ENCODE data around the gene EXT2.

EXT2 gene

DNA sequence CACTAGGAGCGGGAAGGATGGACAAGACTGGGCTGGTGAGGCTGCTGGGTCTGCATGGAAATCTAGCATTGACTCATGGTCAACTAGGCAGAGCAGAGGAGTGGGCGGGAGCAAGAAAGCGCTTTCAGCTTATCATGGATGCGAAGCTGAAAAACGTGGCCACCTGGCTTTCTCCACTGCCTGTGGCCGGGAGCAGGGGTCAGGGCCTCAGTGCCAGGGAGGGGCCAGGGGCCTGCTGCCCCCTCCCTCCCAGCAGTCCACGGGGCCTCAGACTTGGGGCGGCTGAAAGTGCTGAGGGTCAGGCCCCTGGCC, 168.9 kb downstream of the EXT2 start:
- DNase-seq (ENCODE audit: extremely low read depth, insufficient read length) = no peak
- no peaks in the 10 kb centered on the region for H3K36me3 ChIP-seq (ENCODE audit: control insufficient read depth, insufficient read depth, low read length)

DNA sequence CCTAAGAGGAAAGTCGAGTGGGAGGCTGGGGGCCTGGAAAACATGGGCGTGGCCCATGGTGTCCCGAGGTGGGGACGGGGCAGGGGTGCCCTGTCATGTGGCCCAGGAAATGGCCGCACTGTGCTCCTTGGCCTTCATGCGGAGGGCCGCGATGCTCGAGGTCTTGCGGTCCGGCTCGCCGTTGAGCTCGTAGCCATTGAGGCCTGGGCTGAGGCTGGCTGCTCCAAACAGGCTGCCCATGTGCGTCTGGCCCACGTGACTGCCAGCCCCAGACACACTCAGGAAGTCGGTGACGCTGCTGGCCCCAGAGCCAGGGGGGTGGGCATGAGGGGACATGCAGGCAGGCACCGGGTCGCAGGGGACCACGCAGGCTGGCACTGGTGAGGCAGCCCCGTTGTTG, 169.3 kb downstream of the EXT2 start:
- DNase-seq (ENCODE audit: extremely low read depth, insufficient read length) = no peak
- TF ChIP-seq, protein P1, sequence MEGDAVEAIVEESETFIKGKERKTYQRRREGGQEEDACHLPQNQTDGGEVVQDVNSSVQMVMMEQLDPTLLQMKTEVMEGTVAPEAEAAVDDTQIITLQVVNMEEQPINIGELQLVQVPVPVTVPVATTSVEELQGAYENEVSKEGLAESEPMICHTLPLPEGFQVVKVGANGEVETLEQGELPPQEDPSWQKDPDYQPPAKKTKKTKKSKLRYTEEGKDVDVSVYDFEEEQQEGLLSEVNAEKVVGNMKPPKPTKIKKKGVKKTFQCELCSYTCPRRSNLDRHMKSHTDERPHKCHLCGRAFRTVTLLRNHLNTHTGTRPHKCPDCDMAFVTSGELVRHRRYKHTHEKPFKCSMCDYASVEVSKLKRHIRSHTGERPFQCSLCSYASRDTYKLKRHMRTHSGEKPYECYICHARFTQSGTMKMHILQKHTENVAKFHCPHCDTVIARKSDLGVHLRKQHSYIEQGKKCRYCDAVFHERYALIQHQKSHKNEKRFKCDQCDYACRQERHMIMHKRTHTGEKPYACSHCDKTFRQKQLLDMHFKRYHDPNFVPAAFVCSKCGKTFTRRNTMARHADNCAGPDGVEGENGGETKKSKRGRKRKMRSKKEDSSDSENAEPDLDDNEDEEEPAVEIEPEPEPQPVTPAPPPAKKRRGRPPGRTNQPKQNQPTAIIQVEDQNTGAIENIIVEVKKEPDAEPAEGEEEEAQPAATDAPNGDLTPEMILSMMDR (IDR thresholded peaks at IDR 0.05; ENCODE audit: insufficient read depth, low read length, poor library complexity, severe bottlenecking) = no peak
- Histone ChIP-seq H3K36me3 (ENCODE audit: control insufficient read depth, insufficient read depth, low read length) (no peaks in the 10 kb centered on the region), H3K4me3 (replicated peaks; ENCODE audit: low read depth, low read length) (no peak overlapping the region), H3K27me3 (replicated peaks; ENCODE audit: control insufficient read depth, insufficient read depth, low read length) (no peaks in the 10 kb centered on the region; the same call in 1 of the 2 replicates)

More for the DNA sequence above, 168.9 kb downstream of the EXT2 start:
- TF ChIP-seq, protein P1 (IDR thresholded peaks at IDR 0.05; ENCODE audit: insufficient read depth, low read length, poor library complexity, severe bottlenecking) = no peak
- Histone ChIP-seq H3K4me3 (replicated peaks; ENCODE audit: low read depth, low read length) (no peak overlapping the region), H3K27me3 (replicated peaks; ENCODE audit: control insufficient read depth, insufficient read depth, low read length) (no peaks in the 10 kb centered on the region; the same call in 1 of the 2 replicates)

DNA sequence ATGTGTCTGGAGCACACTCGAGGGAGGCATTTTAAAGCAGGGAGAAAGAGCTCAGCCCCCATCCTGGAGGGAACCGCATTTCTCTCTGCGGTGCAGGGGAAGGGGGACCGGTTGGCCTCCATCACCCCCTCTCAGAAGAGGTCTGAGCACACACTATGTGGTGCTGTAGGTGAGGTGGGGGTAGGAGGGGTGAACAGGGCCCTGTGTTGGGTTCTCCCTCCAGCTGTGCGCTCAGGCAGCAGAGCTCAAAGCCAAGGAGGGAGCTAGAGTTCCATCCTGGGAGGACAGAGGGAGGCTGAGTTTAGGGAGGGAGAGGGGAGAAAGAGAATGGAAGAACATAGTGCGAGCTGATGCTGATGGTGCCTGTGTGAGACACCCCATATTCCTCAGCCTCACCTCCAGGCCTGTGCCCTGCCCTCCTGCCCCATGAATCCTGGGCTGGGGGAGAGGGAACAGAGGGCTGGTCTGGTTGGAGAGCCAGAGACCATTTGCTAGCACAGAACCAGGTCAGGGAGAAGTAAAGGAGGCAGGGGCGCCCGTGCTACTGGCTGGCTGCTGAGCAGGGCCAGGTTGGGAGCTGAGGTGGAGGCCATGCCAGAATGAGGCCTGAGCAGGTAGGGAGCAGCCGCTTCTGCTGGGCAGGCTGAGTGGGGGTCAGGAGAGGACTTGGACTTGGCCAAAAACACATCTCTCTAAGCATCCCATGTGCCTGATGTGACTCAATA, 170.7 kb downstream of the EXT2 start:
- no peak overlapping the region for H3K4me3 ChIP-seq (replicated peaks; ENCODE audit: low read depth, low read length)
- no peak for DNase-seq (ENCODE audit: extremely low read depth, insufficient read length)
- no peaks in the 10 kb centered on the region; the same call in 1 of the 2 replicates for H3K27me3 ChIP-seq (replicated peaks; ENCODE audit: control insufficient read depth, insufficient read depth, low read length)
- TF ChIP-seq, protein P1 (IDR thresholded peaks at IDR 0.05; ENCODE audit: insufficient read depth, low read length, poor library complexity, severe bottlenecking) = no peak
- H3K36me3 ChIP-seq (ENCODE audit: control insufficient read depth, insufficient read depth, low read length) = no peaks in the 10 kb centered on the region

DNA sequence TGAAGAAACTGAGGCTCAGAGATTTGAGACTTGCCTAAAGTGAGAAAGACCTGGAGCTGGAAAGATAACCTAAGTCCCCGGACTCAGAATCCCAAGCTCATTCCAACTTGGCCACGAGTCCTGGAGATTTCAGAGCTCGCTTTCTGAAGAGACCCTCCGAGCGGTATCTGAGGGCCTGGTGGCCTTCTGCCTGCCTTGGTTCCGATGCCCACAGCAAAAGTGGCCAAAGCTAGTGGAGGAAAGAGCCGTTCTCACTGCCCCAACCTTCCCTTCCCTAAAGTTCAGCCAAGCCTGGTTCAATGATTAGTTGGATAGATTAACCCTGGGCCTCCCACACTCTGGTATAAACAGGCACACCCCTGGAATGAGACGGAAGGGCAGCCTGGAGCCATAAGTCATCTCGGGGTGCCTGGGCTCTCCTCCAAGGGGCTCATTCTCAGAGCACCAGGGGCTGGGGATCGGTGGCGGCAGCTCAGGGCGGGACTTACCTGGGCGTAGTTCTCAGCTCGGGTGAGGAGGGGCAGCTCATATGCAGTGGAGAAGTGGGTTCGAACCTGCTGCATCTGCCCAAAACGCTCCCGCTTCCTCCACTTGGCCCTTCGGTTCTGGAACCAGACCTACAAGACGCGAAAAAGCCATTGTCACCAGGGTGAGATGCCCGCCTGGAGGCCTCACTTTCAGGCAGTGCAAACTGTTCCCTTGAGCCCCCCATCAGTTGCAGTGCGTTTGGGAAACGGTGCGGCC, 171.7 kb downstream of the EXT2 start:
- TF ChIP-seq, protein P1 (IDR thresholded peaks at IDR 0.05; ENCODE audit: insufficient read depth, low read length, poor library complexity, severe bottlenecking) = no peak
- DNase-seq (ENCODE audit: extremely low read depth, insufficient read length) = no peak
- Histone ChIP-seq H3K36me3 (ENCODE audit: control insufficient read depth, insufficient read depth, low read length) (no peaks in the 10 kb centered on the region), H3K4me3 (replicated peaks; ENCODE audit: low read depth, low read length) (no peak overlapping the region), H3K27me3 (replicated peaks; ENCODE audit: control insufficient read depth, insufficient read depth, low read length) (no peaks in the 10 kb centered on the region; the same call in 1 of the 2 replicates)

DNA sequence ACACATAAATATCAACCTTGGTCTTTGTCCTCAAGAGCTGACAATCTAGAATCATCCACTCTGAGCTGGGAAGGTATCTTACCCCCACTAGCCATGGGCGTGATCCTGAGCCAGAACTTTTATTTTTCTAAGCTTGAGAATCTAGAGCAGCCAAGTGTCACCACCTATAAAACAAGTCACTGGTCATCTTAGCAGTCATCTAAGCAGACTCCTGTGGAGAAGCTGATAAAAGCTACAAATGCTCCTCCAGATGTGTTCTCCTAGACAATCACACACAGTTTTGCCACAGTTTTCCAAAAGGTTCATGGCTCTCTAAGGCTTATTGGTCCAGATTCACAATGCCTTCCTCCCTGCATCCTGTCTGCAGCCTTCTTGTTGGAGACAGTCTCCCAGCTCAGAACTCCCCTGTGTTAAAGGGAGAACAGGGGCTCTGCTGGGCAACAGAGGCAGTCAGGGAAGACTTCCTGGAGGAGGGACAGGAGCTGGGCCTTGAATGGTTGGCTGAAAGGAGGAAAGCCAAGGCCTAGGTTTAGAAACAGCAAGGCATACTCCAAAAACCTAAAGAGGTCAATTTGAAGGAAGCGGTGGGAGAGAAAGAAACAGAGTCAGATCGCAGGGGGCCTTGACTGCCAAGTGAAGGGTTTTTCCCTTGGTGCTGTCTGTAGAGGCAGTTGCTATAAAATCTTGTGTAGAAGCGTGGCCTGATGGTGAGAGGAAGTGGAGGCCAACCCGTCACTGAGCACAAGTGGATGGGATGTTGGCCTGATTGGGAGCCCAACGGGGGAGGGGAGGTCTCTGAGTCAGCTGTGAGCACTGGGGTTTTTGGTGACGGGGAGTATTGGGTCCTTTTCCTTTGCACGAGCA, 172.5 kb downstream of the EXT2 start:
- H3K27me3 ChIP-seq (replicated peaks; ENCODE audit: control insufficient read depth, insufficient read depth, low read length) = no peaks in the 10 kb centered on the region; the same call in 1 of the 2 replicates
- H3K36me3 ChIP-seq (ENCODE audit: control insufficient read depth, insufficient read depth, low read length) = no peaks in the 10 kb centered on the region
- TF ChIP-seq, protein P1 (IDR thresholded peaks at IDR 0.05; ENCODE audit: insufficient read depth, low read length, poor library complexity, severe bottlenecking) = no peak
- no peak overlapping the region for H3K4me3 ChIP-seq (replicated peaks; ENCODE audit: low read depth, low read length)
- DNase-seq (ENCODE audit: extremely low read depth, insufficient read length) = no peak
